Ishikawa (cell line): ENCODE data around the gene SMAP1.

Experiments used
- CEBPB ChIP-seq: IDR thresholded peaks from 2 replicates; pipeline ENCODE4 v1.6.1; 2012
- CREB1 ChIP-seq: IDR thresholded peaks from 2 replicates; pipeline ENCODE4 v1.6.1; 2012; ENCODE audit warnings: low read depth
- EGR1 ChIP-seq: IDR thresholded peaks from 2 replicates; pipeline ENCODE4 v1.6.1; 2012
- EP300 ChIP-seq: IDR thresholded peaks from 2 replicates; pipeline ENCODE4 v1.6.1; 2012; ENCODE audit warnings: borderline replicate concordance
- FOXM1 ChIP-seq: IDR thresholded peaks from 2 replicates; pipeline ENCODE4 v1.6.1; 2012; ENCODE audit warnings: low read depth, borderline replicate concordance
- MAX ChIP-seq: IDR thresholded peaks from 2 replicates; pipeline ENCODE4 v1.6.1; 2012
- NFIC ChIP-seq: IDR thresholded peaks from 2 replicates; pipeline ENCODE4 v1.6.1; 2012
- RAD21 ChIP-seq: IDR thresholded peaks from 2 replicates; pipeline ENCODE4 v1.6.1; 2012; ENCODE audit warnings: low read depth
- REST ChIP-seq: IDR thresholded peaks from 2 replicates; pipeline ENCODE4 v1.6.1; 2012; ENCODE audit warnings: low read depth, mild to moderate bottlenecking
- TAF1 ChIP-seq: IDR thresholded peaks from 2 replicates; pipeline ENCODE4 v1.6.1; 2012; ENCODE audit warnings: low read depth, mild to moderate bottlenecking
- TCF12 ChIP-seq: IDR thresholded peaks from 2 replicates; pipeline ENCODE4 v1.6.1; 2012; ENCODE audit warnings: low read depth
- TEAD4 ChIP-seq: IDR thresholded peaks from 2 replicates; pipeline ENCODE4 v1.6.1; 2012
- USF1 ChIP-seq: IDR thresholded peaks from 2 replicates; pipeline ENCODE4 v1.6.1; 2012
- YY1 ChIP-seq: IDR thresholded peaks from 2 replicates; pipeline ENCODE4 v1.6.1; 2012; ENCODE audit warnings: low read depth
- ZBTB7A ChIP-seq: IDR thresholded peaks from 2 replicates; pipeline ENCODE4 v1.6.1; 2012; ENCODE audit warnings: low read depth

SMAP1 gene

GRCh38 chr6:70638468-70638867, 29.2 kb upstream of the SMAP1 start:
- no peak for TF ChIP-seq FOXM1
- TF ChIP-seq MAX = no peak
- TF ChIP-seq TEAD4 = no peak
- no peak for TF ChIP-seq NFIC
- no peak for TF ChIP-seq TAF1
- TF ChIP-seq EP300 = no peak
- TF ChIP-seq CREB1 = no peak
- TF ChIP-seq RAD21 = no peak
- TF ChIP-seq ZBTB7A = no peak
- TF ChIP-seq EGR1 = no peak
- TF ChIP-seq YY1 = no peak
- TF ChIP-seq CEBPB = no peak
- TF ChIP-seq TCF12 = no peak
- TF ChIP-seq REST = no peak
- TF ChIP-seq USF1 = no peak

GRCh38 chr6:70651326-70651905, 16.3 kb upstream of the SMAP1 start:
- TF ChIP-seq REST (no peak), EP300 (no peak), EGR1 (no peak), USF1 (no peak), FOXM1 (no peak), CREB1 (no peak), TAF1 (no peak), TCF12 (no peak), YY1 (no peak), CEBPB (no peak), MAX (no peak), TEAD4 (no peak), RAD21 (no peak), ZBTB7A (no peak), NFIC (no peak)

- no peak for TF ChIP-seq CREB1
- TF ChIP-seq CEBPB = no peak
- TF ChIP-seq NFIC = no peak
- TF ChIP-seq EGR1 = no peak
- TF ChIP-seq TCF12 = no peak
- no peak for TF ChIP-seq REST
- no peak for TF ChIP-seq YY1
- TF ChIP-seq TEAD4 = no peak
- TF ChIP-seq FOXM1 = no peak
- no peak for TF ChIP-seq EP300
- no peak for TF ChIP-seq RAD21
- TF ChIP-seq TAF1 = no peak
- no peak for TF ChIP-seq USF1
- no peak for TF ChIP-seq MAX
- no peak for TF ChIP-seq ZBTB7A
Observed at GRCh38 chr6:70652216-70652615, 15.5 kb upstream of the SMAP1 start.

- TF ChIP-seq FOXM1 (no peak), CREB1 (no peak), NFIC (no peak), TEAD4 (no peak), REST (no peak), EP300 (no peak), CEBPB (no peak), EGR1 (no peak), TCF12 (no peak), RAD21 (no peak), YY1 (no peak), MAX (no peak), ZBTB7A (no peak), USF1 (no peak), TAF1 (no peak)
Observed at GRCh38 chr6:70657706-70658105, 10.0 kb upstream of the SMAP1 start.
